Chondrocyte (in vitro differentiated cells): Measurements from ENCODE around the gene RNF8. TPM values are rescaled to one million over a fixed set of nuclear protein-coding genes. Genes with fewer than 3 reads are reported as not detected.
"Not testable (repeated sequence)": the region's sequence is repeated elsewhere in the genome, so short reads cannot be mapped to it uniquely, and the experiment has no call there.

Experiments
- DNase-seq: peaks from one replicate; pipeline ENCODE4 v3.0.0; 2021; ENCODE audit warnings: mixed read lengths, low spot score
- H3K27ac Mint-ChIP-seq: one replicate; pipeline ENCODE4 v1.8.0; 2021; ENCODE audit warnings: mild to moderate bottlenecking, moderate library complexity, mixed read lengths; ENCODE audit not compliant: unreplicated experiment
- H3K27me3 Mint-ChIP-seq: 2 replicates; pipeline ENCODE4 v1.8.0; 2021; ENCODE audit warnings: low read depth, mixed read lengths
- H3K36me3 Mint-ChIP-seq: 2 replicates; pipeline ENCODE4 v1.8.0; 2021; ENCODE audit warnings: low read depth, mixed read lengths
- H3K4me1 Mint-ChIP-seq: 2 replicates; pipeline ENCODE4 v1.8.0; 2021; ENCODE audit warnings: low read depth, mild to moderate bottlenecking, mixed read lengths
- H3K4me3 Mint-ChIP-seq: one replicate; pipeline ENCODE4 v1.8.0; 2021; ENCODE audit warnings: mild to moderate bottlenecking, moderate library complexity, mixed read lengths; ENCODE audit not compliant: unreplicated experiment
- H3K9me3 Mint-ChIP-seq: 2 replicates; pipeline ENCODE4 v1.8.0; 2021; ENCODE audit warnings: low read depth, mixed read lengths
- total RNA-seq: library from RNA; stranded (reverse); gene quantifications from 3 replicates; pipeline ENCODE4 v1.2.1, GENCODE V29; 2021
- TF ChIP-seq, protein P1 (sequence below): fragments of 200-600 bp; sonication (generic); IDR thresholded peaks from 2 replicates; pipeline ENCODE4 v1.5.0; 2021; ENCODE audit warnings: antibody characterized with exemption, mild to moderate bottlenecking, moderate library complexity

Gene RNF8
- total RNA-seq, 1 donor from 2014 or later = 19.5 TPM

DNA sequence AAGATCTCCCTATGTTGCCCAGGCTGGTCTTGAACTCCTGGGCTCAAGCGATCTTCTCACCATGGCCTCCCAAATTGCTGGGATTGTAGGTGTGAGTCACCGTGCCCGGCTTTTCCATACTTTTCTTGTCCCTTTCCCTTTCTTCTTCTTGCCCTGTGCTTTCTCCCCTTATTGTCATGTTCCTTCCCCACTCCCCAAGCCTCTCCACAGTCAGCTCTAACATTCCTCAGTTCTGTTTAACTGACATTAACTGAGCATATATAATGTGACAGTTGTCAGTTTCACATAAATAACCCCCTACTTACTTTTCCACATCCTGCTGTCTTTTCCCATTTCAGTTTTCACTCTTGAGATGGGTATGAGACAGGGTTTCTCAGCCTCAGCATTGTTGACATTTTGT lies 9.5 kb upstream of the RNF8 start:
- TF ChIP-seq, protein P1, sequence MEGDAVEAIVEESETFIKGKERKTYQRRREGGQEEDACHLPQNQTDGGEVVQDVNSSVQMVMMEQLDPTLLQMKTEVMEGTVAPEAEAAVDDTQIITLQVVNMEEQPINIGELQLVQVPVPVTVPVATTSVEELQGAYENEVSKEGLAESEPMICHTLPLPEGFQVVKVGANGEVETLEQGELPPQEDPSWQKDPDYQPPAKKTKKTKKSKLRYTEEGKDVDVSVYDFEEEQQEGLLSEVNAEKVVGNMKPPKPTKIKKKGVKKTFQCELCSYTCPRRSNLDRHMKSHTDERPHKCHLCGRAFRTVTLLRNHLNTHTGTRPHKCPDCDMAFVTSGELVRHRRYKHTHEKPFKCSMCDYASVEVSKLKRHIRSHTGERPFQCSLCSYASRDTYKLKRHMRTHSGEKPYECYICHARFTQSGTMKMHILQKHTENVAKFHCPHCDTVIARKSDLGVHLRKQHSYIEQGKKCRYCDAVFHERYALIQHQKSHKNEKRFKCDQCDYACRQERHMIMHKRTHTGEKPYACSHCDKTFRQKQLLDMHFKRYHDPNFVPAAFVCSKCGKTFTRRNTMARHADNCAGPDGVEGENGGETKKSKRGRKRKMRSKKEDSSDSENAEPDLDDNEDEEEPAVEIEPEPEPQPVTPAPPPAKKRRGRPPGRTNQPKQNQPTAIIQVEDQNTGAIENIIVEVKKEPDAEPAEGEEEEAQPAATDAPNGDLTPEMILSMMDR = no peak
- Mint-ChIP-seq H3K4me3 (no peak overlapping the region), H3K27ac (no peak overlapping the region), H3K9me3 (no peaks in the 10 kb centered on the region), H3K36me3 (peaks cover 1% of the 10 kb centered on the region), H3K4me1 (peaks cover 8% of the 10 kb centered on the region), H3K27me3 (no peaks in the 10 kb centered on the region)
- DNase-seq = no peak

GRCh38 chr6:37345804-37346203 lies 8.0 kb upstream of the RNF8 start:
- not testable (repeated sequence) for H3K27me3 Mint-ChIP-seq, H3K4me3 Mint-ChIP-seq, H3K9me3 Mint-ChIP-seq, H3K36me3 Mint-ChIP-seq, H3K4me1 Mint-ChIP-seq, DNase-seq, H3K27ac Mint-ChIP-seq

DNA sequence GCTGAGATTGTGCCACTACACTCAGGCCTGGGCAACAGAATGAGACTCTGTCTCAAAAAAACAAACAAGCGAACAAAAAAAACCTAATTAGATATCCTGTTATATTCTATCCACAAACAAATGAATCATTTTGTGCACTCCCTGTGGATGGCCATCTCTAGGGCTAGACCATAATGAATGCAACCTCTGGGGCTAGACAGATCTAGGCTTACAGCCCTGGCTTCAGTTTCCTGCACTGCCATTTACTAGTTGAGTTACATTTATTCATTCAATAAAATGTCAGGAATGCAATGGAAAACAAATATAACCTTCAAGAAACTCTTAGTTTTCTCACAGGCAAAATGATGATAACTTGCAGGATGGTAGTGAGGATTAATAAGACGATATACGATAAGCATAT lies 6.6 kb upstream of the RNF8 start:
- Mint-ChIP-seq H3K36me3 (no peaks in the 10 kb centered on the region), H3K4me1 (peaks cover 8% of the 10 kb centered on the region), H3K9me3 (no peaks in the 10 kb centered on the region), H3K4me3 (no peak overlapping the region), H3K27ac (no peak overlapping the region), H3K27me3 (no peaks in the 10 kb centered on the region)
- no peak for DNase-seq
- TF ChIP-seq, protein P1 = no peak

- H3K27me3 Mint-ChIP-seq = no peaks in the 10 kb centered on the region
- no peak overlapping the region for H3K4me3 Mint-ChIP-seq
- H3K4me1 Mint-ChIP-seq = peaks cover 8% of the 10 kb centered on the region
- no peaks in the 10 kb centered on the region for H3K9me3 Mint-ChIP-seq
- H3K36me3 Mint-ChIP-seq = no peaks in the 10 kb centered on the region
- TF ChIP-seq, protein P1 = no peak
- H3K27ac Mint-ChIP-seq = no peak overlapping the region
- DNase-seq = no peak
These were observed 6.1 kb upstream of the RNF8 start for GRCh38 chr6:37347670-37348111.

DNA sequence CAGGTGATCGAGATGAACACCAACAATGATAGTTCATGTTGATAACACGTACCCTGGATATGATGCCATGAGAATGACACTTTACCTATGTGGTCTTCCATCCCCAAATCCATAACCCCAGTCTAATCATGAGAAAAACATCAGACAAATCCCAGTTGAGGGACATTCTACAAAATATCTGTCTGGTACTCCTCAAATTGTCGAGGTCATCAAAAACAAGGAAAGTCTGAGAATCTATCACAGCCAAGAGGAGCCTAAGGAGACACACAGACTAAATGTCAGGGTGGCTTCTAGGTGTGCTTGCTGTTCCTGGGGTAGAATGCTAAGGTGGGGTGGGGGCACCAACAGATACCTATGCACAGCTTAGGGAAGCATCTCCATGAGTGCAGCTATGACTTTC lies 2.8 kb upstream of the RNF8 start:
- no peak for DNase-seq
- Mint-ChIP-seq H3K4me3 (no peak overlapping the region), H3K9me3 (no peaks in the 10 kb centered on the region), H3K27me3 (no peaks in the 10 kb centered on the region), H3K4me1 (peaks cover 26% of the 10 kb centered on the region), H3K36me3 (no peaks in the 10 kb centered on the region), H3K27ac (no peak overlapping the region)
- TF ChIP-seq, protein P1 = no peak

- Mint-ChIP-seq H3K4me1 (peaks cover 24% of the 10 kb centered on the region), H3K4me3 (no peak overlapping the region), H3K36me3 (no peaks in the 10 kb centered on the region), H3K27me3 (no peaks in the 10 kb centered on the region), H3K27ac (no peak overlapping the region), H3K9me3 (no peaks in the 10 kb centered on the region)
- TF ChIP-seq, protein P1 = no peak
- DNase-seq = no peak
These were observed 1.4 kb upstream of the RNF8 start for GRCh38 chr6:37352384-37352783.
